Stimulated activated CD8-positive, alpha-beta memory T cell treated with anti-CD3 and anti-CD28 coated beads, Interleukin-15, amount 100 ng/mL, for 4 hours (primary cell): ENCODE data around the gene D2HGDH.
"Not testable (repeated sequence)": the region's sequence is repeated elsewhere in the genome, so short reads cannot be mapped to it uniquely, and the experiment has no call there.

Experiments used
- DNase-seq, 2 donors: peaks; one replicate each; pipeline ENCODE4 v3.0.0-alpha.2; 2020; ENCODE audit warnings: low read depth in 2 of 2

D2HGDH gene

DNA sequence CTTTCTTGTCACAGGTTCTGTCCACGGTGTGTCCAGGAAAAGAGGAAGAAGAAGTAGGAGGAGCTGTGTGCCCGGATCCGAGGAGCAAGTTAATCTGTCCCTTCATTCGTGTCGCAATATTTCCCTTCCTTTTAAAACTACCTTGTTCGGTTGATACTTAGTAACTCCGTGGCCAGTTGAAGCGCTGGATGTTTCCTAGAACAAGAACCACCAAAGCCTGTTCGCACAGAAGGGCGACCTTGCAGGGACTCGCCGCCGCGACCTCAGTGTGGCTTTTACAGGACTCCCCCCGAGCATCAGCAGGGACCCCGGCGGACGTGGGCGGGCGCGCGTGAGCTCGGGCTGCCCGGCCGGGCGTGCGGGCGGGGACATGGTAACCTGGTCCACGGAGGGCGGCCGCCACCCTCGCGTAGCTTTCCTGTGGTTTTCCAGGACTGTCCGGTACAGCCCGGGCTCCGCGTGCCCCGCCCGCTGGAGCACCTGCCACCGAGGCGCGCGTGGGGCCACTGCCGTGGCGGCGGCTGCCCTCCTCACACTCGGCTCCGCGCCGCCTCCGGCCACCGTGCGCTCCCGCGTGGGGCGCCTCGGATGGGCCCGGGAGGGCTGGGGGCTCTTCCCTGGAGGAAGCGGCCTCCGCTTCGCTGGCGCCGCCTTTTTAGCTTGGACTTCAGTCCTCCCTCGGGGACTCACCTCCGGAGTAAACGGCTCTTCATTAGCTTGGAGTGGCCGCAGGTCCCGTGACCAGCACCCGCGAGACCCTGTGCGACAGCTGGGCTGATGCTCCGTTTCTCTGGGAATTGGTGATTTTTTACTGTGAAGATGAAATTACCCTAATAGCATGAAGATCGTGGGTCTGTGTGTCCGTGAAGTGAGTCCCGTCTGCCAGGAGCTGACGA is 9.2 kb upstream of the D2HGDH start:
- DNase-seq, result no peak

- no peak for DNase-seq
Measured at GRCh38 chr2:241726459-241726858, 8.0 kb upstream of the D2HGDH start.

- DNase-seq, result no peak
Measured at GRCh38 chr2:241728000-241728399, 6.4 kb upstream of the D2HGDH start.

GRCh38 chr2:241728627-241729026 is 5.8 kb upstream of the D2HGDH start:
- no peak for DNase-seq

DNA sequence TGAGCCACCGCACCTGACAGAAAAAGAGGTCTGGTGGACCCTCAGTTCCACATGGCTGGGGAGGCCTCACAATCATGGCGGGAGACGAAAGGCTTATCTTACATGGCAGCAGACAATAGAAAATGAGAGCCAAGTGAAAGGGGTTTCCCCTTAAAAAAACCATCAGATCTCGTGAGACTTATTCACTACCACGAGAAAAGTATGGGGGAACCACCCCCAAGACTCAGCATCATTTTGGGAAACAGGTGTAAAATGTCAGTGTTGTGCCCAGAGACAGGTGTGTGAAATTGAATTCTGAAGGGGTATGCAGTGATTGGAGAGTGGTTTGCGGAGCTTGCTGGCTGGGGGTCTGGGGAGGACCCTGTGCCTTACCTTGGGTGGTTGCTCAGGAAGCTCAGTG is 4.6 kb upstream of the D2HGDH start:
- DNase-seq, result no peak

GRCh38 chr2:241730671-241731293 is 3.6 kb upstream of the D2HGDH start:
- DNase-seq, result no peak

DNA sequence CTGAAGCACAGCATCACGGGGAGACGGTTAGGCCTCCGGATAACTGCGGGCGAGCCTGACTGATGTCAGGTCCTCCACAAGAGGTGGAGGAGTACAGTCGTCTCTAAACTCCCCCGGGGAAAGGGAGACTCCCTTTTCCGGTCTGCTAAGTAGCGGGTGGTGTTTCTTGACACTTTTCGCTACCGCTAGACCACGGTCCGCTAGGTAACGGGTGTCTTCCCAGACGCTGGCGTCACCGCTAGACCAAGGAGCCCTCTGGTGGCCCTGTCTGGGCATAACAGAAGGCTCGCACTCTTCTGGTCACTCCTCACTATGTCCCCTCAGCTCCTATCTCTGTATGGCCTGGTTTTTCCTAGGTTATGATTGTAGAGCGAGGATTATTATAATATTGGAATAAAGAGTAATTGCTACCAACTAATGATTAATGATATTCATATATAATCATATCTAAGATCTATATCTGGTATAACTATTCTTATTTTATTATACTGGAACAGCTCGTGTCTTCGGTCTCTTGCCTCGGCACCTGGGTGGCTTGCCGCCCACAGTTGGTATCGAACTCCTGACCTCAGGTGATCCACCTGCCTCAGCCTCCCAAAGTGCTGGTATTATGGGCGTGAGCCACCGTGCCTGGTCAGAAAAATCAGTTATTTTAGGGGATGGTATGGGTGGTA is 1.8 kb upstream of the D2HGDH start:
- DNase-seq, result peak in 1 of 2 donors; percentile 23

DNA sequence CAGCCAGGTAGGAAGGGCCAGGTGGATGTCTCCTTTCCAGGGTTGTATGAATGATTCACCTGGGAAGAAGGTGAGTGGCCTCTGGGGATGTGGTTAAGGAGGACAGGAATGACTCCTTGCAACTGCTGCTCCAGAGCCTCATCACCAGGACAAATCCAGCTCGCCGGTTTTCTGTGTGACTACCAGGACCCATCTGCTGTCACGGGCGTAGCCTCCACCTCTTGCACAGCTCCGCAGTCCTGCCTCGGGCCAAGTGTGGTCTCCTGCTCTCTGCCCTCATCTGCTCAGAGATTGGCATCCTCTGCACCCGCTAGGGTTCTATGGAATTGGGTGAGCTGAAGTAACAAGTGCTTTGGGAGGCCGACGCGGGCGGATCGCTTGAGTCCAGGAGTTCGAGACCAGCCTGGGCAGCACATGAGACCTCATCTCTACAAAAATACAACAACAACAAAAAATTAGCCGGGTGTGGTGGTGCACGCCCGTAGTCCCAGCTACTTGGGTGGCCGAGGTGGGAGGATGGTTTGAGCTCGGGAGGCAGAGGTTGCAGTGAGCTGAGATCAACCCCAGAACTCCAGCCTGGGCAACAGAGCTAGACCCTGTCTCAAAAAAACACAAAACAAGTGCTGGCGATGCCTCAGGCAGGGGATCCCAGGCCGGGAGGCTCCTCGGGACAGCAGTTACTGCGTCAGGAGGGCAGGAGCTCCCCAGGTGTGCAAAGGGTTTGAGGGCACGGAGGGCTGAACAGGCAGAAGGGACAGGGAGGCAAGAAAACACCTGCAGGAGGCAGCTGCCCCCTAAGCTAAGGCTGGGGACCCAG is 831 bp upstream of the D2HGDH start:
- DNase-seq, result no peak

DNA sequence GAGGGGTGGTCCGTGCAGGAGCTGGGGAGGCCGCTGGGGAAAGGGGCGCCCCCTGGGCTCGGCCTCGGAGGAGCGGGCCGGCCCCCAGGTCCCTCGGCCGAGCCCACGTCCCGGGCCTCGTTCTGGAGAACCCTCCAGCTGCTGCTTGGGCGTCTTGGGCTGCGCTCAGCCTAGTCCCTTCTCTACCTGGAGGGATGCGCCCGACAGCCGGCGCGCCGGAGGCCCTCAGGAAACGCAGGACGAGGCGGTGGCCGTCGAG is 293 bp upstream of the D2HGDH start:
- DNase-seq, result no peak

DNA sequence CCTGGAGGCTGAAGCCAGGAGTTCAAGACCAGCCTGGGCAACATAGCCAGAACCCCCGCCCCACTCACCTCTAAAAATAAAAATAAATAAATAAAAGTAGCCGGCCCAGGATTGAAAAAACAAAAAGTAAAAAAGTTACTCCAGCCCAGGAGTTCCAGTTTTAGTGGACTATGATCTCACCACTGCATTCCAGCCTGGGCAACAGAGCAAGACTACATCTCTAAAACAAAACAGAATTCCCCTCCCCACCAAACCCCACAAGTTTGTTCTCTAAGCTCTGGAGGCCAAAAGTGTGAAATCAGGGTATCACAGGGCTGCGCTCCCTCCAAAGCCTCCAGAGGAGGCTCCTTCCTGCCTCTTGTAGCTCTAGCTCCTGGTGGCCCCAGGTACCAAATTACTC is 1.7 kb downstream of the D2HGDH start:
- no peak for DNase-seq

- DNase-seq, result no peak
Measured at GRCh38 chr2:241738040-241738686, 3.7 kb downstream of the D2HGDH start.

- no peak for DNase-seq
Measured at GRCh38 chr2:241739177-241739576, 4.7 kb downstream of the D2HGDH start.

GRCh38 chr2:241739651-241740050 is 5.2 kb downstream of the D2HGDH start:
- peak in 1 of 2 donors; percentile 43 for DNase-seq

GRCh38 chr2:241741016-241741415 is 6.6 kb downstream of the D2HGDH start:
- no peak for DNase-seq

DNA sequence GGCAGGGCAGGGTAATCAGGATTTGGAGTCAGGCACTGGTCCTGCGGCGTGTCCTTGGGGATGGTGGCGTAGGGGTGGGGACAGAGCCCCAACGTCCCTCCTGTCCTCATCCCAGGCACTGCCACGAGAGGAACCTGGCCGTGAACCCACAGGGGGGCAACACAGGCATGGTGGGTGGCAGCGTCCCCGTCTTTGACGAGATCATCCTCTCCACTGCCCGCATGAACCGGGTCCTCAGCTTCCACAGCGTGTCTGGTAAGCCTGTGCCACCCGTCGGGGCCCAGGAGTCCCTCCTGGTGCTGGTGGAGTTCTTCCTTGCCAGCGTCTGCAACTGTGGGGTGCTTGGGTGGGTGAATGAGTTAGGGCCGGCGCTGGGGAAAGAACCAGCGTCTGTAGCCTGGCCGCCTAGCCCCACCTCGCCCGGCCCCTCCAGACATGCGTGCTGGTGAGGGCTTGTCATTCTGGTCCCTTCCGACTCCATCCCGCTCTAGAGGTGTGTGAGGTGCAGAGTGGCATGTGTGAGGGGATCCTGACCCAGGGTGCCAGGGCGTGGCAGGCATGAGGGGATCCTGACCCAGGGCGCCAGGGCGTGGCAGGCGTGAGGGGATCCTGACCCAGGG is 8.0 kb downstream of the D2HGDH start:
- DNase-seq, result no peak

DNA sequence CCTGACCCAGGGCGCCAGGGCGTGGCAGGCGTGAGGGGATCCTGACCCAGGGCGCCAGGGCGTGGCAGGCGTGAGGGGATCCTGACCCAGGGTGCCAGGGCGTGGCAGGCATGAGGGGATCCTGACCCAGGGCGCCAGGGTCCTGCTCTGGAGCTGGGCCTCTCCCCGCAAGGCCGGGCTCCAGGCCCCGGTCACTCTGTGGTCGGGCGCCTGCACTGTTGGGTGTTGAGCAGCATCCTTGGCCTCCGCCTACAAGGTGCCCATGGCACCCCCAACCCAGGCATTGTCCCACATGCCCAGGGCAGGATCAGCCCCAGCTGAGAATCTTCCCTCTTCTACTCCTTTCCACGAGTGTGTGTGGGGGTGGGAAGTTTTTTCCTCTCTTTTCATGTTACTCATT is 8.6 kb downstream of the D2HGDH start:
- DNase-seq, result not testable (repeated sequence)

DNA sequence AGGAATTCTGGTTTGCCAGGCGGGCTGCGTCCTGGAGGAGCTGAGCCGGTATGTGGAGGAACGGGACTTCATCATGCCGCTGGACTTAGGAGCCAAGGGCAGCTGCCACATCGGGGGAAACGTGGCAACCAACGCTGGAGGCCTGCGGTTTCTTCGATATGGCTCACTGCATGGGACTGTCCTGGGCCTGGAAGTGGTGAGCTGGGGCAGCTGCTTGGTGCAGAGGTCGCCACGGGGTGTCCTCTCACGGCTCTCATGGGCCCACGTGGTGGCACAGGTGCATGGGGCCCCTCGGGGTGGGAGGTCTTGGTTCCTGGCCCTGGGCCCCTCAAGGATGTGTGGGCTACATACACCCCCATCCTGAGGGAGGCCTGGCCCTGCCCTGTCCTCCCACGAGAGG is 9.2 kb downstream of the D2HGDH start:
- DNase-seq, result no peak

- no peak for DNase-seq
Measured at GRCh38 chr2:241744028-241744754, 9.8 kb downstream of the D2HGDH start.

GRCh38 chr2:241745276-241745675 is 10.8 kb downstream of the D2HGDH start:
- DNase-seq, result no peak

- DNase-seq, result no peak
Measured at GRCh38 chr2:241746084-241746483, 11.7 kb downstream of the D2HGDH start.
